GM23248 (cell line): ENCODE results near the gene THADA.

Experiments used
- EZH2 ChIP-seq: fragments of 200-600 bp; sonication (generic); IDR thresholded peaks from 2 replicates; pipeline ENCODE4 v1.6.1; 2018; ENCODE audit warnings: antibody characterized with exemption, mild to moderate bottlenecking; ENCODE audit not compliant: insufficient read depth, poor library complexity, severe bottlenecking
- EZH2phosphoT487 ChIP-seq: fragments of 200-600 bp; sonication (generic); IDR thresholded peaks from 2 replicates; pipeline ENCODE4 v1.6.1; 2018; ENCODE audit warnings: antibody characterized with exemption, moderate library complexity, mild to moderate bottlenecking, low read depth; ENCODE audit not compliant: insufficient read depth

DNA sequence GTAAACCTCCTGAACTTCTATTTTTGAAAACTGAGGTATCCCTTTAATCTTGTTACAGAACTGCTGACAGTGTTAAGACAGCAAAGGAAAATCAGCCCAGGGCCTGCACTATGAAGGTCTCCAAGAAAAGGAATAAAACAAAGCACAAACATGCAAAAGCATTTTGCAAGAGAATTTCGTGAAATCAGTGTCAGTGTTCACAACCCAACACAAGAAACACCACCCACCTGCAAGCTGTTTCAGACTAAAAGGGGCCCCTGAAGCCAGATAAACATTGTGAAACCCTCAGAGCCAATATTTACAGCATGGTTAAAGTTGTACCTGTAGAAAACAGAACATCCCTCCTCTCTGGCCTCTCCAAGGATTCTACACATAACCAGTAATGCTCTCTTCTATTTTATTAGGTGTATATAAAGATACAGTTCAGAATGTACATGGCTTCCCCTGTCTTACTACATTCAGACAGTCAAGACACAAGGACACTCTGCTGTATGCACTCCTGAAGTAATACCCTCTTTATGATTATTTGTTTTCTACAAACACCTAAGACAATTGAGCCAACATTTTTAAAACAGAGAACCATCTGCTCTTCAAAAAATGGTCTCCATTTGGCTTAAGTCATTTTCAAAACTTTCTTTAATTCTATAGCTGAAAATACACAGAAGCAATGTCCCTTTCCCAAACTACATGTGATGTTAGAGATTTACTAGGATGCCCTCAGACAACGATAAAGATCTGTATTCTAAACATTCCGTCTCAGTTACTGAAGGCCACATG lies 219.9 kb downstream of the THADA start:
- no peak for TF ChIP-seq EZH2
- TF ChIP-seq EZH2phosphoT487 = no peak
